Adipose tissue (tissue), 3 donors: ENCODE results near the gene PTPRN2. TPM values are rescaled to one million over a fixed set of nuclear protein-coding genes. Genes with fewer than 3 reads are reported as not detected.
"Not testable (repeated sequence)": the region's sequence is repeated elsewhere in the genome, so short reads cannot be mapped to it uniquely, and the experiment has no call there.

ENCODE experiments used
- H3K27ac ChIP-seq: one replicate; pipeline ENCODE4 v1.5.1; 2013; ENCODE audit warnings: low read depth, low read length
- WGBS, 3 donors: extraction: QIAGEN DNeasy Blood & Tissue Kit; methylation state at CpG; one replicate each; pipeline ENCODE4 v1.1.7; 2013; 5-methylcytosine and 5-hydroxymethylcytosine counted together
- polyA plus RNA-seq, 3 donors: library from polyadenylated mRNA; stranded (reverse); fragments of 200-250 nt; gene quantifications; one replicate each; pipeline ENCODE4 v1.2.3, GENCODE V29; 2013
- donor health status: healthy with polysubstance abuse.
- donor health status: Bipolar disorder and iron deficiency.
- donor health status: healthy.

PTPRN2 gene
- polyA plus RNA-seq, 3 donors = 3.7 to 8.0 (median 7.3) TPM

DNA sequence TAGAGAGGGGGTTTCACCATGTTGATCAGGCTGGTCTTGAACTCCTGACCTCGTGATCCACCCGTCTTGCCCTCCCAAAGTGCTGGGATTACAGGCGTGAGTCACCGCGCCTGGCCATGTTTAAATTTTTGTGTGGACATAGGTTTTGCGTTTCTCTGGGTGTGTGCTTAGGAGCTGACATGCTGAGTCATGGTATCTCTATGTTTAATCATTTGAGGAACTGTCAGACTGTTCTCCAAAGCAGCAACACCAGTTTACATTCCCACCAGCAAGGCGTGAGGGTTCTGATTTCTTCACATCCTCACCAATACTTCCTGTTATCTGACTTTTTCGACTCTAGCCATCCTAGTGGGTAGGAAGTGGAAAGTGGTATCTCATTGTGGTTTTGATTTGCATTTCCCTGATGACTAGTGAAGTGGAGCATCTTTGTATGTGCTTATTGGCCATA, 1097.1 kb downstream of the PTPRN2 start:
- no peak overlapping the region for H3K27ac ChIP-seq
- WGBS, 3 donors = 52 to 58% (median 55%) methylated on average over 8 of the region's 8 CpGs

DNA sequence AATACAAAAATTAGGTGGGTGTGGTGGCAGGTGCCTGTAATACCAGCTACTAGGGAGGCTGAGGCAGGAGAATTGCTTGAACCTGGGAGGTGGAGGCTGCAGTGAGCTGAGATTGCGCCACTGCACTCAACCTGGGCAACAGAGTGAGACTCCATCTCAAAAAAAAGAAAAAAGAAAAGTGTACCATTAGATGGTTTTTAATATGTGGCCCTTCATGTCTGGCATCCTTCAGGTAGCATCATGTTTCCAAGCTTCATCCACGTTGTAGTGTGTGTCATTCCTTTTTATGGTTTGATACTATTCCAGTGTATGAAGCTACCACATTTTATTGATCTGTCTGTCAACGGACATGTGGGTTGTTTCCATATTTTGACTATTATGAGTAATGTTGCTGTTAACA, 1097.8 kb downstream of the PTPRN2 start:
- WGBS, 3 donors = 67 to 90% (median 90%) methylated on average over 3 of the region's 3 CpGs

More for the DNA sequence above, 1097.8 kb downstream of the PTPRN2 start:
- not testable (repeated sequence) for H3K27ac ChIP-seq

Other genes with a start within 250 kb of the PTPRN2 start
- 1 to 10 TPM; 1.9 to 3.5 (median 3.1) TPM for gene NCAPG2, start 117.0 kb upstream of the PTPRN2 start, polyA plus RNA-seq
- gene ESYT2, start 241.7 kb upstream of the PTPRN2 start, polyA plus RNA-seq = 10 to 100 TPM; 22.0 to 37.9 (median 22.1) TPM